Urothelium cell line (cell line): ENCODE measurements around the gene BHLHA9.
"Not testable (repeated sequence)": the region's sequence is repeated elsewhere in the genome, so short reads cannot be mapped to it uniquely, and the experiment has no call there.

Experiments
- DNase-seq: peaks from one replicate; pipeline ENCODE4 v3.0.0; 2011; ENCODE audit warnings: low spot score, mixed read lengths
- FAIRE-seq: peaks from 2 replicates; lab custom pipeline; 2011; peaks lifted over from hg19 to GRCh38; lab: Jason Lieb, UNC

The BHLHA9 gene

GRCh38 chr17:1270210-1271029 lies at the start of gene BHLHA9:
BHLHA9 (plus strand) TSS chr17:1270444; CDS start chr17:1270564, 120 bp downstream.
- FAIRE-seq: no peak
- DNase-seq: no peak

GRCh38 chr17:1221209-1221608 lies 49.0 kb upstream of the BHLHA9 start:
- FAIRE-seq (no peak), DNase-seq (no peak)

DNA sequence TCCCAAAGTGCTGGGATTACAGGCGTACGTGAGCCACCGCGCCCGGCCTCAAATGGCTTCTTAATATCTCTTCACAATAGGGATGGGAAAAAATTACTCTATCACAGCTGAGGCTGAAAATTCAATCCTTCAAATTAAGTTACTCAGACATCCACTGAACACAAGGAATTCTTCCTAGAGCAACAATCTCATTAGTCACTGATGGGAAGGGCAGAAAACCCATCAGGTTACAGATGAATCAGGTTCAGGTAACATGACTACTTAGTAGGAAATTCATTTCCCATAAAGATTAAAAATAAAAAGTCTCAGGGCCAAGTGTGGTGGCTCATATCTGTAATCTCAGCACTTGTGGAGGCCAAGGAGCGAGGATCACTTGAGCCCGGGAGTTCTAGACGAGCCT lies 47.9 kb upstream of the BHLHA9 start:
- no peak for DNase-seq
- FAIRE-seq: no peak

DNA sequence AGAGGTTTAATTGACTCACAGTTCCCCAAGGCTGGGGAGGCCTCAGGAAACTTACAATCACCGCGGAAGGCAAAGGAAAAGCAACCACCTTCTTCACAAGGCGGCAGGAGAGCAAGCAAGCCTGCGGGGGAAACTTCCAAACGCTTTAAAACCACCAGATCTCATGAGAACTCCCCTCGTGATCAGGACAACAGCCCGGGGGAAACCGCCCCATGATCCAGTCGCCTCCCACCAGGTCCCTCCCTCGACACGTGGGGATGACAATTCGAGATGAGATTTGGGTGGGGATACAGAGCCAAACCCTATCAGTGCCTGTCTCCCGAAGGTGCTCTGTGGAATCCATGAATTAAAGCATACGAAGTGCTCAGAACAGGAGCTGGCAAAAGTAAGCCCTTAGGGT lies 46.6 kb upstream of the BHLHA9 start:
- DNase-seq: no peak
- FAIRE-seq: no peak

GRCh38 chr17:1224330-1224729 lies 45.9 kb upstream of the BHLHA9 start:
- FAIRE-seq: no peak
- no peak for DNase-seq

DNA sequence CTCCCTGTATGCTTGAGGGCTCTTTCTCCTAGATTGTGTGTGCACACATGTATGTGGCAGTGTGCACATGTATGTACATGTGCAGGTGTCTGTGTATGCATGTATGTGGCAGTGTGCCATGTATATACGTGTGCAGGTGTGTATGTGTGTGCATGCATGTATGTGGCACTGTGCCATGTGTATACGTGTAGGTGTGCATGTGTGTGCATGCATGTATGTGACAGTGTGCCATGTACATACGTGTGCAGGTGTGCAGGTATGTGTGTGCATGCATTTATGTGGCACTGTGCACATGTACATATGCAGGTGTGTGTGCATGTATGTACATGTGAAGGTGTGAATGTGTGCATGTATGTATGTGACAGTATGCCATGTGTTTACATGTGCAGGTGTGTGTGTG lies 43.9 kb upstream of the BHLHA9 start:
- FAIRE-seq: peak; percentile 81

DNA sequence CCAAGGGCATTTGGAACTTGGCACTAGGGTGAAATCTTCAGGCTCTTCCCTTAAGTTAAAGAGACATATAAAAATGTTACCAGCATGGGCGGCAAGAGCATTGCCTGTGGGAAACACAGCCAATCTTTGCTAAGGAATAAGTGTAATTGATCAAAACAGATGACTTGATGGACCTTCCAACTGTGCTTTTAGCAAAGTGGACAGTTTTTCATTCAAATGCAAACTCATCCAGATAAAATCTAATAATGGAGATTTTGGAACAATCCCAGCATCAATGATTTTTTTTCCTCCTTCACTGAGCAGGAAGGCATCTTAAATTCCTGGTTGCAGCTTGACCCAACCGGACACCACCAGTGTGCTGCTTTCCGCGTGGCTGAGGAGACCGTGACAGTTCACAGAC lies 42.9 kb upstream of the BHLHA9 start:
- no peak for FAIRE-seq
- DNase-seq: no peak

More for the DNA sequence above, 43.9 kb upstream of the BHLHA9 start:
- no peak for DNase-seq

GRCh38 chr17:1227917-1228780 lies 42.1 kb upstream of the BHLHA9 start:
- no peak for FAIRE-seq
- no peak for DNase-seq

- no peak for FAIRE-seq
- no peak for DNase-seq
Observed at GRCh38 chr17:1228781-1229348, 41.4 kb upstream of the BHLHA9 start.

DNA sequence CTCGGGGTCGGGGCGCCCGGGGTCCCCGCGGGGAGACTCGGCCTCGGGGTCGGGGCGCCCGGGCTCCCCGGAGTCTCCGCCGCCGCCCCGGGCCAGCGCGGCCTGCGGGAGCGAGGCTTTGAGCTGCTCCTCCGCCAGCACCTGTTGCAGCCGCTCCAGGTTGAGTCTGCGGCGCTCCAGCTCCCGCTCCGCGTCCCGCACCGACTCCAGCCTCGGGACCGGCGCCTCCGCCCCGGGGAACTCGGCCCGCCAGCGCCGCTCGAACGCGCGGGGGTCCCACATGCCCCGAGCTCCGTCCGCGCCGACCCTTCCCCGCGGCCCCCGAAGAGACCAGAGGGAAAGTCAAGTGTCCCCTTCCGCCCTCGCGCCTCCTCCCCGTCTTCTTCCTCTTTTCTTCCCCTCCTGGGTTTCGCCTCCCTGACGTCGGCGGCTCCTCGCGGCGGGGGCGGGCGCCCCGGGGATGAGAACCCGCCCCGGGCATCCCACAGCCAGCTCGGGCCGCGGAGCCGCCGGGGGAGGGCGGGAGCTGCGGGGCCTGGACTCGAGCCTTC lies 40.8 kb upstream of the BHLHA9 start:
- no peak for DNase-seq

GRCh38 chr17:1229900-1230501 lies 40.2 kb upstream of the BHLHA9 start:
- FAIRE-seq (no peak), DNase-seq (no peak)

More for the DNA sequence above, 40.8 kb upstream of the BHLHA9 start:
- FAIRE-seq: no peak

DNA sequence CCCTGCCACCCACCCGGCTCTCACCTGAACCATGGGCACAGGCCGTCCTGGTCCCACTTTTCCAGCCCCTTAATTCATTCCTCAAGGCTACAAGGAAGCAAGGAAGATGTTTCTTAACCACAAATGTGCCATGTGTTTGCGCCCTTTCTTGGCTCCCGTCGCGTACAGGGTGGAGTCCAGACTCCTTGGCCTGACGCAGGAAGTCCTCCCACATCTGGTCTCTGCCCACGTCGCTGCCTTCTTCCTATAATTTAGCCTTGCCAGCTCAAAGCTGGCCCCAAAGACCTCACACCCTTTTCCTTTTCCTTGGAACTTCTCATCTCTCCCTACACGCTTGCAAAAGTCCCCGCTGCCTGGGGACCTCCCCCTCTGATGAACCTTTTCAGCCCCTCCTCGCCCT lies 38.8 kb upstream of the BHLHA9 start:
- no peak for FAIRE-seq
- DNase-seq: no peak

DNA sequence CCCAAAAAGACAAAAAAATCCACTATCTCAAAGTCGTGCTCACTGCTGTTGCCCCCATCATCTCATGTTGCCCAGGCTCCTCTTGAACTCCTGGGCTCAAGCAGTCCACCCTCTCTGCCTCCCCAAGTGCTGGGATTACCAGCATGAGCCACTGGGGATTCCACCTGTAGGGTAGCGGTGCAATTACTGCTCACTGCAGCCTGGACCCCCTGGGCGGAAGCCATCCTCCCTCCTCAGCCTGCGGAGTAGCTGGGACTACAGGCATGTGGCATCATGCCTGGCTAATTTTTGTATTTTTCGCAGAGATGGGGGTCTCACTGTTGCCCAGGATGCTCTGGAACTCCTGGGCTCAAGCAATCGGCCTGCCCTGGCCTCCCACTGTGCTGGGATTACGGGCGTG lies 37.9 kb upstream of the BHLHA9 start:
- DNase-seq (no peak), FAIRE-seq (no peak)

- DNase-seq: no peak
- FAIRE-seq: no peak
Observed at GRCh38 chr17:1232786-1233185, 37.5 kb upstream of the BHLHA9 start.

DNA sequence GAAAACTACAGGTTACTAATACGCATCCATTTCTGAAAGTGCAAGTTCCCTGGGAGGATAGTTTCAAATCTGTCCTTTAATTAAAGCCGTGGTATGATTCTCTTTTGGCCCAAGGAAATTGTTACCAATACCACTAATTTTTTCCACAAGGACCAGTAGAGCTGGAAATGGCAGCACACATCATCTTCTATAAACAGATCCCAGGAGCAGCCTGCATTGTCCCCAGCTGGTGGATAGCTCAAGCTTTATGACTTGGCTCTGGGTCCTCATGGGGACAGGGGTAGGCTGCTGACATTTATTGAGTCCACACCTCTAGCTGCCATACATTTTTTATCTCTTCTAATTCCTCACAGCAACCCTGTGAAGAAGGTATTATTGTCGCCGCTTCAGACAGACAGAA lies 35.8 kb upstream of the BHLHA9 start:
- DNase-seq (no peak), FAIRE-seq (no peak)

GRCh38 chr17:1237471-1237870 lies 32.8 kb upstream of the BHLHA9 start:
- DNase-seq (no peak), FAIRE-seq (no peak)

DNA sequence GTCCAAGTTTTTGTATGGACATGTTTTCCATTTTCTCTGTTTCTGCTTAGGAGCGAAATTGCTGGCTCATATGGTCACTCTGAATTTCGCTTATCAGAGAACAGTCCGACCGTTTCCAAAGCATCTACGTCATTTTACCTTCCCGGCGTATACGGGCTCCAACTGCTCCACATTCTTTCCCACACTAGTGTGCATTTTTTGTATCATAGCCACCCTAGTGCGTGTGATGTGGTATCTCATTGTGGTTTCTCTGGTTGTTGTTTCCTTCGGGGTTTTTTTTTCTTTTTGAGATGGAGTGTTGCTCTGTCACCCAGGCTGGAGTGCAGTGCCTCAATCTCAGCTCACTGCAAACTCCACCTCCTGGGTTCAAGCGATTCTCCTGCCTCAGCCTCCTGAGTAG lies 31.0 kb upstream of the BHLHA9 start:
- FAIRE-seq: no peak
- no peak for DNase-seq

DNA sequence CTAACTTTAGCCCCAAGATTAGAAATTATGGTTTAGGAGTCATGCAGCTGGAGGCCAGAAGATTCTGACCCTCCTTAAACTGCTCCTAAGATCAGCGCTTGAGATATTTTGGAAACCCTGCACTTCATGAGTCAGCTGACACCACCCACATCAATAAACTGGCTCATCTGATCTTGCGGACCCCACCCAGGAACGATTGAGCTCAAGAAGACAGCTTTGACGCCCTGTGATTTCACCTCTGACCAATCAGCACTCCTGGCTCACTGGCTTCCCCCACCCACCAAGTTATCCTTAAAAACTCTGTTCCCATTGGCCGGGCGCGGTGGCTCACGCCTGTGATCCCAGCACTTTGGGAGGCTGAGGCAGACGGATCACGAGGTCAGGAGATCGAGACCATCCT lies 29.8 kb upstream of the BHLHA9 start:
- DNase-seq, FAIRE-seq: not testable (repeated sequence)

- no peak for FAIRE-seq
- no peak for DNase-seq
Observed at GRCh38 chr17:1241929-1242328, 28.3 kb upstream of the BHLHA9 start.

- DNase-seq: no peak
- no peak for FAIRE-seq
Observed at GRCh38 chr17:1244606-1245012, 25.6 kb upstream of the BHLHA9 start.
